Colonic mucosa (tissue), 4 donors: ENCODE data around the gene FEM1B. TPM values are rescaled to one million over a fixed set of nuclear protein-coding genes. Genes with fewer than 3 reads are reported as not detected.
A peak's percentile ranks its signal among the peaks of the same experiment; 100 is the strongest.
"Not testable (repeated sequence)": the region's sequence is repeated elsewhere in the genome, so short reads cannot be mapped to it uniquely, and the experiment has no call there.

Experiments used
- DNase-seq: peaks from one replicate; pipeline ENCODE4 v3.0.0-alpha.2; 2020
- H3K27ac ChIP-seq: fragments of 200-600 bp; one replicate; pipeline ENCODE4 v1.8.0; 2021
- H3K27me3 ChIP-seq: fragments of 200-600 bp; one replicate; pipeline ENCODE4 v1.8.0; 2021
- H3K36me3 ChIP-seq: fragments of 200-600 bp; one replicate; pipeline ENCODE4 v1.8.0; 2021
- H3K4me1 ChIP-seq: fragments of 200-600 bp; one replicate; pipeline ENCODE4 v1.8.0; 2021; ENCODE audit warnings: mild to moderate bottlenecking
- H3K4me3 ChIP-seq: fragments of 200-600 bp; one replicate; pipeline ENCODE4 v1.8.0; 2021
- H3K9ac ChIP-seq, 2 donors: one replicate each; pipeline ENCODE4 v1.7.0; 2013; ENCODE audit warnings: control low read depth in 2 of 2, low read depth in 2 of 2, low read length in 2 of 2
- H3K9me3 ChIP-seq: fragments of 200-600 bp; one replicate; pipeline ENCODE4 v1.8.0; 2021
- intact Hi-C: fragments of 100-400 bp; cut with DNase I; formaldehyde crosslinking; loops from one replicate; pipeline ENCODE4 v1.14.1; 2022
- total RNA-seq, 2 donors: library from RNA; stranded (reverse); fragmentation: NEBNext Ultra II Directional in 1 of 2; extraction: Animal tissue kit (Norgen Biotek cat#: 25700) in 1 of 2; gene quantifications; one replicate each; pipeline ENCODE4 v1.2.1, GENCODE V29; 2021
- TF ChIP-seq, protein P1 (sequence below): fragments of 200-600 bp; IDR thresholded peaks from one replicate; pipeline ENCODE4 v1.8.0; 2022; ENCODE audit warnings: antibody characterized with exemption, mild to moderate bottlenecking
- donor health status: healthy.
- donor health status: DM: no; HTN: no; CAD: no.
- donor health status: DM: no; HTN: no; CAD: no.

Gene FEM1B
- total RNA-seq, 2 donors from 2014 or later, result 34.4 to 52.4 TPM

- no peak for DNase-seq
- intact Hi-C loops, result no loop called here
- H3K9me3 ChIP-seq, result no peaks in the 10 kb centered on the region
- H3K4me1 ChIP-seq, result peaks cover 9% of the 10 kb centered on the region
- peak overlapping the region; percentile 37 to 68 for H3K9ac ChIP-seq
- no peaks in the 10 kb centered on the region for H3K27me3 ChIP-seq
- TF ChIP-seq, protein P1, sequence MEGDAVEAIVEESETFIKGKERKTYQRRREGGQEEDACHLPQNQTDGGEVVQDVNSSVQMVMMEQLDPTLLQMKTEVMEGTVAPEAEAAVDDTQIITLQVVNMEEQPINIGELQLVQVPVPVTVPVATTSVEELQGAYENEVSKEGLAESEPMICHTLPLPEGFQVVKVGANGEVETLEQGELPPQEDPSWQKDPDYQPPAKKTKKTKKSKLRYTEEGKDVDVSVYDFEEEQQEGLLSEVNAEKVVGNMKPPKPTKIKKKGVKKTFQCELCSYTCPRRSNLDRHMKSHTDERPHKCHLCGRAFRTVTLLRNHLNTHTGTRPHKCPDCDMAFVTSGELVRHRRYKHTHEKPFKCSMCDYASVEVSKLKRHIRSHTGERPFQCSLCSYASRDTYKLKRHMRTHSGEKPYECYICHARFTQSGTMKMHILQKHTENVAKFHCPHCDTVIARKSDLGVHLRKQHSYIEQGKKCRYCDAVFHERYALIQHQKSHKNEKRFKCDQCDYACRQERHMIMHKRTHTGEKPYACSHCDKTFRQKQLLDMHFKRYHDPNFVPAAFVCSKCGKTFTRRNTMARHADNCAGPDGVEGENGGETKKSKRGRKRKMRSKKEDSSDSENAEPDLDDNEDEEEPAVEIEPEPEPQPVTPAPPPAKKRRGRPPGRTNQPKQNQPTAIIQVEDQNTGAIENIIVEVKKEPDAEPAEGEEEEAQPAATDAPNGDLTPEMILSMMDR, result no peak
- H3K4me3 ChIP-seq, result peak overlapping the region; percentile 97
- H3K36me3 ChIP-seq, result no peaks in the 10 kb centered on the region
- H3K27ac ChIP-seq, result no peak overlapping the region
Observed at GRCh38 chr15:68230157-68231100, 47.1 kb upstream of the FEM1B start.

- Histone ChIP-seq H3K9me3 (no peaks in the 10 kb centered on the region), H3K27ac (no peak overlapping the region), H3K9ac (peak overlapping the region in 1 of 2 donors; percentile 30), H3K4me1 (peaks cover 9% of the 10 kb centered on the region), H3K36me3 (no peaks in the 10 kb centered on the region), H3K27me3 (no peaks in the 10 kb centered on the region), H3K4me3 (no peak overlapping the region)
- TF ChIP-seq, protein P1, result no peak
- DNase-seq, result no peak
- intact Hi-C loops, result no loop called here
Observed at GRCh38 chr15:68231102-68231818, 46.3 kb upstream of the FEM1B start.

DNA sequence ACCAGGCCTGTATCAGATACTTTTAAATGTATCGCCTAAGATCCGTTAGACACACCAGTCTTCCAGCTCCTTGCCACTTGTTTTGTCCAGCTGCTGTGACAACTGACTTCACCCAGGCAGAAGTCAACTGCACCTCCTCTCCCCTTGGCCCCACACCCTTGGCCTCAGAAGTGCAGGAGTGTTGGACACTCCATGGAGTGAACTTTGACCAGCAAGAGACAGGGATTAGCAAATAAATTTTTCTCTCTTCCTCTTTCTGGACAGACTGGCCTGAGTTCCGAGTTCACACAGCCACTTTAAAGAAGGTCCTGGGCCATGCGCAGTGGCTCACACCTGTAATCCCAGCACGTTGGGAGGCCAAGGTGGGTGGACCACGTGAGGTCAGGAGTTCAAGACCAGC lies 45.1 kb upstream of the FEM1B start:
- no peaks in the 10 kb centered on the region for H3K36me3 ChIP-seq
- intact Hi-C loops, result no loop called here
- no peak overlapping the region for H3K27ac ChIP-seq
- no peak overlapping the region for H3K9ac ChIP-seq
- H3K9me3 ChIP-seq, result no peaks in the 10 kb centered on the region
- TF ChIP-seq, protein P1, result no peak
- no peak overlapping the region for H3K4me3 ChIP-seq
- no peaks in the 10 kb centered on the region for H3K27me3 ChIP-seq
- DNase-seq, result peak; percentile 58
- peaks cover 9% of the 10 kb centered on the region for H3K4me1 ChIP-seq

GRCh38 chr15:68232937-68233336 lies 44.6 kb upstream of the FEM1B start:
- no peak overlapping the region for H3K4me3 ChIP-seq
- intact Hi-C loops, result no loop called here
- no peak overlapping the region for H3K9ac ChIP-seq
- no peak for DNase-seq
- no peaks in the 10 kb centered on the region for H3K36me3 ChIP-seq
- peaks cover 9% of the 10 kb centered on the region for H3K4me1 ChIP-seq
- TF ChIP-seq, protein P1, result no peak
- no peaks in the 10 kb centered on the region for H3K27me3 ChIP-seq
- no peaks in the 10 kb centered on the region for H3K9me3 ChIP-seq
- H3K27ac ChIP-seq, result no peak overlapping the region

- no peaks in the 10 kb centered on the region for H3K36me3 ChIP-seq
- TF ChIP-seq, protein P1, result no peak
- H3K9me3 ChIP-seq, result no peaks in the 10 kb centered on the region
- H3K27me3 ChIP-seq, result no peaks in the 10 kb centered on the region
- intact Hi-C loops, result no loop called here
- H3K4me3 ChIP-seq, result no peak overlapping the region
- H3K9ac ChIP-seq, result no peak overlapping the region
- peaks cover 9% of the 10 kb centered on the region for H3K4me1 ChIP-seq
- no peak overlapping the region for H3K27ac ChIP-seq
- no peak for DNase-seq
Observed at GRCh38 chr15:68234060-68234459, 43.5 kb upstream of the FEM1B start.

DNA sequence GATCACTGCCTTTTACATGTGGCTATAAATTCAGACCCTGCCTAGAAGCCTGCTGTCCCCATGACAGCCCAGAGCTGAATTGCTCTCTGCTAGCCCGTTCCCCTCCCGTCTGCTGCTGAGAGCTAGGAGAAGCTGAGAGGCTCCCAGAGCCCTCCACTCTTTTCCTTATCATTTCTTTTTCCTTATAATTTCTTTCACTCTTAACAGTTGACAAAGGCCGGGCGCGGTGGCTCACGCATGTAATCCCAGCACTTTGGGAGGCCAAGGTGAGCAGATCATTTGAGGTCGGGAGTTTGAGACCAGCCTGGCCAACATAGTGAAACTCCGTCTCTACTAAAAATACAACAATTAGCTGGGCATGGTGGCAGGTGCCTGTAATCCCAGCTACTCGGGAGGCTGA lies 43.0 kb upstream of the FEM1B start:
- H3K4me1 ChIP-seq, DNase-seq: not testable (repeated sequence)

More for the DNA sequence above, 43.0 kb upstream of the FEM1B start:
- H3K9me3 ChIP-seq, H3K4me3 ChIP-seq, H3K9ac ChIP-seq, H3K27me3 ChIP-seq, H3K36me3 ChIP-seq, H3K27ac ChIP-seq, intact Hi-C loops: not testable (repeated sequence)
